SK-N-MC (cell line): ENCODE data around the gene TUFM.

ENCODE experiments used
- FOXP2 ChIP-seq: optimal IDR thresholded peaks from 2 replicates; pipeline ENCODE3; 2011; ENCODE audit warnings: mild to moderate bottlenecking, moderate library complexity; ENCODE audit not compliant: insufficient read depth; ENCODE audit errors: extremely low read length, control extremely low read depth
- POLR2AphosphoS5 ChIP-seq: IDR thresholded peaks from 2 replicates; pipeline ENCODE4 v1.6.1; 2012; ENCODE audit warnings: mild to moderate bottlenecking, low read depth, low read length, borderline replicate concordance

DNA sequence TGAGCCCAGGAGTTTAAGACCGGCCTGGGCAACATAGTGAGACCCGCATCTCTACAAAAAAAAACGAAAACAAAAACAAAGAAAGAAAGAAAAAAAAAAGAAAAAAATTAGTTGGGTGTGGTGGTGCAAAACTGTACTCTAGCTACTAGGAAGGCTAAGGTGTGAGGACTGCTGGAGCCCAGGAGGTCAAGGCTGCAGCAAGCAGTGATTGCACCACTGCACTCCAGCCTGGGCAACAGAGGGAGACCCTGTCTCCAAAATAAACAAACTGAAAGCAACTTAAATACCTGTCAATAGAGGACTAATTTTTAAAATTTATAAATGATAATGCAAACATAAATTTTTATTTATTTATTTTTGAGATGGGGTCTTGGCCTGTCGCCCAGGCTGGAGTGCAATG, 49.5 kb upstream of the TUFM start:
- no peak for TF ChIP-seq POLR2AphosphoS5
- TF ChIP-seq FOXP2, result no peak
